Peyer's patch (tissue), 4 donors: ENCODE measurements around the gene MLYCD. TPM values are rescaled to one million over a fixed set of nuclear protein-coding genes. Genes with fewer than 3 reads are reported as not detected.
A peak's percentile ranks its signal among the peaks of the same experiment; 100 is the strongest.

Experiments
- DNase-seq, 3 donors: peaks; one replicate each; pipeline ENCODE4 v3.0.0-alpha.2; 2017 to 2019
- H3K27ac ChIP-seq, 4 donors: fragments of 200-600 bp; sonication (generic); one replicate each; pipeline ENCODE4 v1.5.1; 2016 to 2019
- H3K27me3 ChIP-seq, 2 donors: fragments of 200-600 bp; sonication (generic); one replicate each; pipeline ENCODE4 v1.5.1; 2019
- H3K36me3 ChIP-seq, 3 donors: fragments of 200-600 bp; sonication (generic); one replicate each; pipeline ENCODE4 v1.5.1; 2016 to 2019
- H3K4me1 ChIP-seq, 4 donors: fragments of 200-600 bp; sonication (generic); one replicate each; pipeline ENCODE4 v1.5.1; 2016 to 2019
- H3K4me3 ChIP-seq, 4 donors: fragments of 200-600 bp; sonication (generic); 1 replicate in 3 of 4; 2 replicates in 1 of 4; pipeline ENCODE4 v1.5.1; 2016 to 2019; ENCODE audit warnings: mild to moderate bottlenecking in 1 of 4
- H3K9me3 ChIP-seq, 4 donors: fragments of 200-600 bp; sonication (generic); one replicate each; pipeline ENCODE4 v1.5.1; 2016 to 2019; ENCODE audit warnings: mild to moderate bottlenecking in 1 of 4
- POLR2A ChIP-seq, 2 donors: fragments of 450-650 bp; IDR thresholded peaks; one replicate each; pipeline ENCODE4 v1.5.1; 2017; ENCODE audit warnings: antibody characterized with exemption in 2 of 2, mild to moderate bottlenecking in 2 of 2, moderate library complexity in 2 of 2
- total RNA-seq, 4 donors: library from RNA; depleted of rRNA; stranded (reverse); fragments of >200 nt; gene quantifications; one replicate each; pipeline ENCODE4 v1.1.0, GENCODE V29; 2016
- TF ChIP-seq, protein P1 (sequence below), 6 experiments: fragments of 450-650 bp in 4 of 6; fragments of 200-600 bp in 2 of 6; sonication (generic) in 1 of 6; IDR thresholded peaks; one replicate each; pipeline ENCODE4 v1.5.1; 2017 to 2019; ENCODE audit warnings: antibody characterized with exemption in 6 of 6, mild to moderate bottlenecking in 3 of 6, moderate library complexity in 1 of 6

MLYCD gene
- total RNA-seq, 4 donors from 2014 or later = 13.5 to 31.4 (median 31.0) TPM

DNA sequence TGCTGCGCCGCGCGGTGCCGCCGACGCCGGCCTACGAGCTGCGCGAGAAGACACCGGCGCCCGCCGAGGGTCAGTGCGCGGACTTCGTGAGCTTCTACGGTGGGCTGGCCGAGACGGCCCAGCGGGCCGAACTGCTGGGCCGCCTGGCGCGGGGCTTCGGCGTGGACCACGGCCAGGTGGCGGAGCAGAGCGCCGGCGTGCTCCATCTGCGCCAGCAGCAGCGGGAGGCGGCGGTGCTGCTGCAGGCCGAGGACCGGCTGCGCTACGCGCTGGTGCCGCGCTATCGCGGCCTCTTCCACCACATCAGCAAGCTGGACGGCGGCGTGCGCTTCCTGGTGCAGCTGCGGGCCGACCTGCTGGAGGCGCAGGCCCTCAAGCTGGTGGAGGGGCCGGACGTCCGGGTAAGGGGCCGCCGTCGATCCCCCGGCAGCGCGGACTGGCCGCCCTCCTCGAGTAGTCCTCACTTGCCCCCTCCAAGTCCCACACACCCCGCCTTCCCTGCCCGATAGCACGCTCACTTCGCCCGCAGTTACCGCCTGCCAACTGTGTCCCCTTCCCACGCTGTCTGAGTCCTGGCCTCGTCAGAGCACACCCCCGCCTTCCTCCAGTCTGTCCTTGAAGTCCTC is 470 bp downstream of the MLYCD start:
- peak overlapping the region; percentile 69 to 99 (median 86) for H3K4me3 ChIP-seq
- H3K36me3 ChIP-seq = no peaks in the 10 kb centered on the region
- H3K27ac ChIP-seq = peak overlapping the region; percentile 81 to 99 (median 88)
- no peaks in the 10 kb centered on the region for H3K9me3 ChIP-seq
- DNase-seq = peak; percentile 50 to 76 (median 69)
- H3K4me1 ChIP-seq = peaks cover 0 to 5% (median 2%) of the 10 kb centered on the region in 4 donors
- H3K27me3 ChIP-seq = no peaks in the 10 kb centered on the region
- TF ChIP-seq, protein P1, sequence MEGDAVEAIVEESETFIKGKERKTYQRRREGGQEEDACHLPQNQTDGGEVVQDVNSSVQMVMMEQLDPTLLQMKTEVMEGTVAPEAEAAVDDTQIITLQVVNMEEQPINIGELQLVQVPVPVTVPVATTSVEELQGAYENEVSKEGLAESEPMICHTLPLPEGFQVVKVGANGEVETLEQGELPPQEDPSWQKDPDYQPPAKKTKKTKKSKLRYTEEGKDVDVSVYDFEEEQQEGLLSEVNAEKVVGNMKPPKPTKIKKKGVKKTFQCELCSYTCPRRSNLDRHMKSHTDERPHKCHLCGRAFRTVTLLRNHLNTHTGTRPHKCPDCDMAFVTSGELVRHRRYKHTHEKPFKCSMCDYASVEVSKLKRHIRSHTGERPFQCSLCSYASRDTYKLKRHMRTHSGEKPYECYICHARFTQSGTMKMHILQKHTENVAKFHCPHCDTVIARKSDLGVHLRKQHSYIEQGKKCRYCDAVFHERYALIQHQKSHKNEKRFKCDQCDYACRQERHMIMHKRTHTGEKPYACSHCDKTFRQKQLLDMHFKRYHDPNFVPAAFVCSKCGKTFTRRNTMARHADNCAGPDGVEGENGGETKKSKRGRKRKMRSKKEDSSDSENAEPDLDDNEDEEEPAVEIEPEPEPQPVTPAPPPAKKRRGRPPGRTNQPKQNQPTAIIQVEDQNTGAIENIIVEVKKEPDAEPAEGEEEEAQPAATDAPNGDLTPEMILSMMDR (IDR thresholded peaks at IDR 0.05) = no peak

GRCh38 chr16:83899978-83900377 is 1.1 kb downstream of the MLYCD start:
- no peaks in the 10 kb centered on the region for H3K36me3 ChIP-seq
- H3K27ac ChIP-seq = peak overlapping the region in 3 of 4 donors; percentile 85 to 99 (median 90)
- H3K4me3 ChIP-seq = peak overlapping the region; percentile 69 to 99 (median 86)
- no peaks in the 10 kb centered on the region for H3K9me3 ChIP-seq
- DNase-seq = no peak
- H3K27me3 ChIP-seq = no peaks in the 10 kb centered on the region
- no peak for TF ChIP-seq POLR2A (IDR thresholded peaks at IDR 0.05)
- TF ChIP-seq, protein P1 (IDR thresholded peaks at IDR 0.05) = no peak
- H3K4me1 ChIP-seq = peaks cover 0 to 5% (median 2%) of the 10 kb centered on the region in 4 donors

DNA sequence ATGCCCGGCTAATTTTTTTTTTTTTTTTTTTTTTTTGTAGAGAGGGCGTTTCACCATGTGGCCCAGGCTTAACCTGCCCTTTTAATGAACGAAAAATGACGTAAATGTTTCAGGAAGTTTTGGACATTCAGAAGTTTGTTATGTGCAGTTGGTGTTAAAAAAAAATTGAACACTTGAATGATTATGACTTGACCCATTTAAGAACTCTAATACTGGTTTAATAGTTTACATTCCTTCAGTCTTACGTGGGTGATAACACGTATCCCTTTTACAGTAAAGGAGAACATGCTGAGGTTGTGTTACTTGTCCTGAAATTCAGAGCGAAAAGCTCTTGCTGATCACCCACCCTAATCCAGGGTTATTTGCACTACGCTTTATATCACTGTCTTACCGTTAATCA is 1.7 kb downstream of the MLYCD start:
- TF ChIP-seq, protein P1 (IDR thresholded peaks at IDR 0.05) = no peak
- no peak for TF ChIP-seq POLR2A (IDR thresholded peaks at IDR 0.05)
- Histone ChIP-seq H3K27me3 (no peaks in the 10 kb centered on the region), H3K4me3 (no peak overlapping the region), H3K9me3 (no peaks in the 10 kb centered on the region), H3K36me3 (no peaks in the 10 kb centered on the region), H3K27ac (no peak overlapping the region), H3K4me1 (peaks cover 0 to 5% (median 2%) of the 10 kb centered on the region in 4 donors)
- no peak for DNase-seq

- Histone ChIP-seq H3K36me3 (no peaks in the 10 kb centered on the region), H3K27ac (no peak overlapping the region), H3K9me3 (no peaks in the 10 kb centered on the region), H3K4me1 (peaks cover 0 to 5% (median 2%) of the 10 kb centered on the region in 4 donors), H3K4me3 (no peak overlapping the region), H3K27me3 (no peaks in the 10 kb centered on the region)
- DNase-seq = no peak
- TF ChIP-seq, protein P1 (IDR thresholded peaks at IDR 0.05) = no peak
- no peak for TF ChIP-seq POLR2A (IDR thresholded peaks at IDR 0.05)
Measured at GRCh38 chr16:83901101-83901500, 2.2 kb downstream of the MLYCD start.

DNA sequence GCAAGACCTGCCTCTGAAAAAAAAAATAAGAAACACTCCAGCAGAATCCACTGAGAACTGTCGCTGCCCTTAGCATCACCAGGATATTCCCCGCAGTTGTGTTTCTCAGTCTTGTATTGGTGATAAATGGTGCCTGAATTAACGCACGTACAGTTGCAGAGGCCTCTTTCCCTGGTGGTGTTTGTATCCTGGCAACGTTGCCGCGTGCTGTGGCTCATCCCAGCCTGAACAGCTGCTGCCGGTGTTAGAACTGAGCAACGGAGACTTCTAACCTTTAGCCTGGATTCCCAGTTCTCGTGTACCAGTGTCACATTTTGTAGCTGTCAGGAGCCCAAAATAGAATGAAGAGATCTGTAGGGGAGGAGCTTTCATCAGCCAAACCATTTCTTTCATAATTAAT is 4.8 kb downstream of the MLYCD start:
- no peak for TF ChIP-seq POLR2A (IDR thresholded peaks at IDR 0.05)
- TF ChIP-seq, protein P1 (IDR thresholded peaks at IDR 0.05) = no peak
- Histone ChIP-seq H3K27ac (peak overlapping the region in 1 of 4 donors; percentile 33), H3K4me1 (peaks cover 0 to 5% (median 2%) of the 10 kb centered on the region in 4 donors)

More for the DNA sequence above, 4.8 kb downstream of the MLYCD start:
- H3K27me3 ChIP-seq = no peaks in the 10 kb centered on the region
- no peak overlapping the region for H3K4me3 ChIP-seq
- H3K36me3 ChIP-seq = peaks cover 0 to 12% (median 0%) of the 10 kb centered on the region in 3 donors
- no peaks in the 10 kb centered on the region for H3K9me3 ChIP-seq
- DNase-seq = no peak
